ENCODE results near the gene LRRN3.

LRRN3 gene

DNA sequence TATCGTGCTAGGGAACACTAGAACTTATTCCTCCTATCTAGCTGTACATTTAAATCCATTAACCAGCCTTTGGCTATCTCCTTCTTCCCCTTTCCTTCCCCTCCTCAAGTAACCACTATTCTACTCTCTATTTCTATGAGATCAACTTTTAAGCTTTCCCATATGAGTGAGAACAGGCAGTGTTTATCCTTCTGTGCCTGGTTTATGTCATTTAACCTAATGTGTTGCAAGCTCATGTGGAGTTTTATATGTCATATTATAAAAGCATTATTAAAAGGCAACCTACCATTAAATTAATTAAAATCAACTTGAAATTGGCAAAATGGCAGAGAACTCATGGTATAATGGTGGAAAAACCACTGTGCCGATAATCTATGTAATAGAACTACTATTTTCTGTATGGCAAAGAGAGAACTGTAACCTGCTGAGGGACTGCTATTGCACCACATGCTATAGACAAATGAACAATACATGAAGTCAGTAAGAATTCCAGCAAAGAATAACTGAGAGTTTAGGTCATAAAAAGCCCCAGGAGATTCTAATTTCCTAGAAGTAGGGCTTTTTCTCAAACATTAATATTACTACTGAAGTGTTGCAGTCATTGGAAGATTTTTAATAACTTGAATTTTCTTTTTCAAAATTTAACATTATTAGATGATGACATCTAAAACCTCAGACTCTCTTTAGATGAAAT, 81.8 kb downstream of the LRRN3 start:
- DNase-seq (ENCODE audit: low read depth), result no peak

DNA sequence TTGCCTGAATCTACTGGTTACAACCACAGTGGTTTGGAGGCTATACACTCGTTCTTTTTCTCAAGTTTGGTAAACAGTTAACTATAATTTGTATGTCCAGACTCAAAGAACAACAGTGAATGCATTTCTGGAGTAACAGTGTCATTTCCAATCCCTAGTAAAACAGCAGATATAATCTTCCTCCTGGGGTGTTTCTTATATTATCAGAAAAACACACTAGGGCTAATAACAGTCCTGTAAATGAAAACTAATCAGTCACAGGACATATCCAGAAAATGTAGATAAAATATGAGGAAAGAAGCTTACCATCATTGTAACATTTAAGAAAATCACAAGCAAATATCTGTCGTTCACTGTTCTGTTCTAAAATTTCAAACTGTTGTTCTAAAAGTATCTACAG, 82.6 kb downstream of the LRRN3 start:
- no peak for DNase-seq (ENCODE audit: low read depth)

DNA sequence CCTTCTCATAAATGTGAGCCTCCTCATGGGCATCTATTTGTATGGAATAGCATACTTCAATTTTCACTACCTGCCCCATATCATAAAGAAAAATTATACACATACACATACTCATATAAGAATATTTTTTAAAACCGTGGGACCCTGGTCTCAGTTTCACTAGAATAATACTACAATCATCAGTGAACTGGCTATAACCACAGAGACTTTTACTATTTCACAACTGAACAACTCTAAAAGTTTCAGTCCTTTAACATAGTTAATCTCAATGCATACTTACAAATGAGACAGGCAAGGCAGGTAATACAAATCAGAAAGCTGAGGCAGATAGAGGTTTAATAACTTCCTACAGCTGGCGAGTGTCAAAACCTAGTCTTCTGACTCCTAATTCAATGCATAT, 83.1 kb downstream of the LRRN3 start:
- DNase-seq (ENCODE audit: low read depth), result no peak

DNA sequence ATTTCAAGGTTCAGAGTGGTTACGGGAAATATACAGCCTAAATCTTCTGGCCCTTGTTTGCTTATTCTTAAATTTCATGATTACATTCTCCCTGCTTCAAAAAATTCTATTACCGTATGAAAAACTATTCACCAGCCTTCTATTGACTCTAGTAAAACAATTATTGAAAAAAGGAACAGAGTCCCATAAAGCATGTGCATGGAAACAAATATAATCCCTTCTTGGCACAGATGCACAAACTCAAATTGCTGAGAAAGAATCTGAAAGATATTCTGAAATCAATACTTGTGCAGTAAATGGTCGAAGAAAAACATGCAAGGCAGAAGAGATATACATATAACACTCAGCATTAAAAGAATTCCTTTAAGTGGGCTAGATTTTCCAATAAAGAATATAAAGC, 83.6 kb downstream of the LRRN3 start:
- DNase-seq (ENCODE audit: low read depth), result no peak

Measured in CMK (cell line).